GM21825 (cell line): Measurements from ENCODE around the gene DKK3.

Source experiments
- ATAC-seq: cut with Tn5 transposase; IDR thresholded peaks from one replicate; pipeline ENCODE4 v1.9.1; 2021; ENCODE audit warnings: mild to moderate bottlenecking, moderate library complexity; ENCODE audit not compliant: unreplicated experiment

DKK3 gene

GRCh38 chr11:11985016-11985715 lies 23.3 kb downstream of the DKK3 start:
- no peak for ATAC-seq

GRCh38 chr11:11984563-11984962 lies 23.9 kb downstream of the DKK3 start:
- ATAC-seq: no peak

GRCh38 chr11:11983427-11983826 lies 25.0 kb downstream of the DKK3 start:
- no peak for ATAC-seq

- ATAC-seq: no peak
These were observed 25.5 kb downstream of the DKK3 start for GRCh38 chr11:11982975-11983374.

GRCh38 chr11:11982461-11982860 lies 26.0 kb downstream of the DKK3 start:
- no peak for ATAC-seq

DNA sequence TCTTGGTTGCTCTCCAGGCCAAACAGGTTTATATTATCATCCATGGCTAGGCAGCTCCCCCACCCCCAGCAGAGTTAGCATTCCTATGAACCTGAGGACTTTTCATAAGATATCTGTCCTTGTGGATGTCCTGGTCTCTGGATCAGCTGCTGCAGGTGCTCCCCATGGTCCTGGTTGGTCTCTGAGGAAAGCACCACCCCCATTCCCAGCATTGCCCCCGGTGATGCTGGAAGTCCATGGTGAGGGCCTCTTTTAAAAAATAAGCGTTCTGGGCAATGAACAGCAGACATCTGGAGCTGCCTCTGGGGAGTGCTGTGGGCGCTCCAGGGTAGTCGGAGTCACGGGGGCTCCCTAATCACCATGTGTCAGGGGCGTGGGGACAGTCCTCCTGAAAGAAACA lies 26.6 kb downstream of the DKK3 start:
- ATAC-seq: no peak

- no peak for ATAC-seq
These were observed 27.1 kb downstream of the DKK3 start for GRCh38 chr11:11981364-11981763.

GRCh38 chr11:11980841-11981308 lies 27.6 kb downstream of the DKK3 start:
- no peak for ATAC-seq

GRCh38 chr11:11980200-11980599 lies 28.2 kb downstream of the DKK3 start:
- ATAC-seq: no peak

DNA sequence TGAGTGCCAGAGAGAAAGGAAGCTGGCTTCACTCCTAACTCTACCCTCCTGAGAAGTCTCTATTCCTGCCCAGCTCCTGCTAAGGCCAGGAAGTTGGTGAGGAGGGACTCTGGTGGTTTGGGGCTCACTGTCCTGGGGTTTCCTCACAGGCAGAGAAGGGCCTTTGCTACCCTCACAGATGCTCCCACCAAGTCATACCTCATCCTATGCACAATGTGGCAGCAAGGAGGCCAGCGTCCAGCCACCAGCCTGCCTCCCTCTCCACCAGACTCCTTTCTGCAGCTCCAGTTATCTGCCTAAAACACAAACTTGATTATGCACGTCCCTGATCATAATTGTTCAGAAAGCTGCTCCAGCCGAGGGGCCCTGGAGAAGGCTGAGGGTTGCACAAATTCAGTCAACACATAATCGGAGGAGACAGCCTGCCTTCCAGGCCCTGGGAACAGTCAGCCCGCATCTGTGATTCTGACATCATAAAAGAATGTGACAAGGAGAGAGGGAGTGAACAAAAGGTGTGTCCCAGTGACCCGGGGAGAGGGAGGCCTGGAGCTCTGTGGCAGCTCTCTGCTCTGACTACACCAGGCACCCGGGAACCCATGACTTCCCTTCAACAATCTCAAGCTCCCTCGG lies 28.8 kb downstream of the DKK3 start:
- ATAC-seq: no peak

- ATAC-seq: no peak
These were observed 29.5 kb downstream of the DKK3 start for GRCh38 chr11:11978792-11979487.

DNA sequence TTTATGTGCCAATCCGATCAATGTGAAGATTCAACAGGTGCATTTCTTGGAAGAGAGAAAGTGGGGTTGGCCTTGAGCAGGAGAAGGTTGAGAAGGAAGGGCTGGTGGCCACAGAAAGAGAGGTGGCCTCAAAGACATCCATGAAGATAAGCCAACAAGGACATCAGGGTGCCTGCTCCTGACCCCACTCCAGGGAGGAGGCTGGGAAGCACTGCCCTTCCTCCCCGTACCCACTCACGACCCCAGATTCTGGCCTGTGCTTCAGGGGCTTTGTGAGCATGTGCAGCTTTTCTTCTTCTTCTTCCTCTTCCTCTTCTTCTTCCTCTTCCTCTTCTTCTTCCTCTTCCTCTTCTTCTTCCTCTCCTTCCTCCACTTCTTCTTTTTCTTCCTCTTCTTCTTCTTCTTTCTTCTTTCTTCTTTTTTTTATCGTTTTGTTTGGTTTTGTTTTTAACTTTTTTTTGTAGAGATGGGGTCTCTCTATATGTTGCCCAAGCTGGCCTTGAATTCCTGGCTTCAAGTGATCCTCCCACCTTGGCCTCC lies 30.3 kb downstream of the DKK3 start:
- ATAC-seq: no peak

GRCh38 chr11:11977206-11977938 lies 31.1 kb downstream of the DKK3 start:
- no peak for ATAC-seq

- no peak for ATAC-seq
These were observed 31.8 kb downstream of the DKK3 start for GRCh38 chr11:11976481-11977127.

DNA sequence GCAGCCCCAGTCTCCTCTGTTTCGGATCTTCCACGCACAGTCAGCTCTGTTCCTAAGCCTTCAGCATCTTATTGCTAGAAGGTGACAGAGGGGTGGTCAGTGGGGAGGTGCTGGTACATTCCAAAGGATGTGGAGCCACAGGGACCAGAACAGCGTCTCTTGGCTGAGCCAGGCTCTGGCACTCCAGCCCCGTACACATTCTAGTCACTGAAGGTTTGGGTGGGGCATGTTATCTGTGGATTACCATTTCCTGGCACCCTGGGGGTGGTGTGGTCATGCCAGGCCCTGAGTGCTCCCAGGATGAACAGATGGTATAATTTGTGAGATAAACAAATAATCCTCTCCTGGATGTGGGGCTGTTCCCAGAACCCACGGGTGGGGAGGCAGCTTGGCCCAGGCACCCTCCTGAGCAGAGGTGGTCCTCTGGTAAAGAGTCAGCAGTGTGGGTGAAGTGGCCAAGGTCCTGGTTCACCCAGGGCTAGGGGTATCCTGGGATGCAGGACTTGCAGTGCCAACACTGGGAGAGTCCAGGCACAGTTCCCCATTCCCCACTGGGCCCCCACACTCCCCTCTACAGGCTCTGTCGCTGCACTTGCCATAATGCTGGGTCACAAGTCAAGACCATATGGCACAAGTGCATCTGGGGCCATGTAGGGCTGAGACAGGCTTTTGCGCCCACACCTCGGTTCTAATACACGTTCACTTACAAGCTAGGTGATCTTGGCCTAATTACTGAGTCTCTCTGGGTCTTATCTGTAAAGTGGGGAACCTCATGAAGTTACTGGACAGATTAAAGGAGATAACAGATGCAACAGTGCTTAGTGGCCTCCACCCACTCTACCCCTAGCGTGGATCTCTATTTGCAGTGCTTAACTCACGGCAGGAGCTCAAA lies 33.0 kb downstream of the DKK3 start:
- ATAC-seq: no peak

DNA sequence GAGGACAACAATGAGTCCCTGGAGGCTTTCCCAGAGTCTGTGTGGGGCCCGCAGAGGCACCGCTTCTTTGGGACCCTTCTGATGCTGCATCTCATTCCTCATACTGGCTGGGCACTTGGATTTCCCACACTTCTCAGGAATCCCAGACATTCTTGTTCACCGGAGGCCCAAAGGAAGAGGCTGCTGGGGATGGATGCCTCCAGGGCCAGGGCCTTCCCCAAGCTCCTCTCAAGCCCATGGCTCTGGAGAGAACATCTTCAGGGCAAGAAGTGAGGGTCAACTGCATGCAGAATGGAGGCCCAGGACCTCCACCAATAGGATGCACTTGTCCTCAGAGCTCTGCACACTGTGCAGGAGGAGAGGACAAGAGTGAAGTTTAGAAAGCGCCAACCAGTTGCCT lies 34.6 kb downstream of the DKK3 start:
- ATAC-seq: no peak

DNA sequence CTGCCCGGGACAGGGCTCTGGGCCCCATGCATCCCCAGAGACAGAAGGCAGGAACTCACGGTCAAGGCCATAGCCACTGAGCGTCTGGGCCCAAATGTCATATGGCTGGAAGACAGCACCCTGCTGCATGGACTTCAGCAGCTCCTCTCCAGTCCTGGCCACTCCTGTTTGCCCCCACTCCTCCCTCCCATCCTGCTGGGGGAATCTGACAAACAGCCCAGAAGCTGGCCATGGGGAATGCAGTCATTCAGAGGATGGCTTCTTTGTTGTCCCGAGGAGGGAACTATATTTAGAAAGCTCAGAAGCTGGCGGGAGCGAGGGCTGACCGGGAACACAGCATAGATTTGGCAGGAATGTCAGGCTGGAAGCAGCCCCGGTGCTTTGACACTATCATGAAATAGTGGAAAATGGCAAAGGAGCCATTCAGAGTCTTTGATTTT lies 35.0 kb downstream of the DKK3 start:
- no peak for ATAC-seq

GRCh38 chr11:11972730-11973341 lies 35.6 kb downstream of the DKK3 start:
- no peak for ATAC-seq

DNA sequence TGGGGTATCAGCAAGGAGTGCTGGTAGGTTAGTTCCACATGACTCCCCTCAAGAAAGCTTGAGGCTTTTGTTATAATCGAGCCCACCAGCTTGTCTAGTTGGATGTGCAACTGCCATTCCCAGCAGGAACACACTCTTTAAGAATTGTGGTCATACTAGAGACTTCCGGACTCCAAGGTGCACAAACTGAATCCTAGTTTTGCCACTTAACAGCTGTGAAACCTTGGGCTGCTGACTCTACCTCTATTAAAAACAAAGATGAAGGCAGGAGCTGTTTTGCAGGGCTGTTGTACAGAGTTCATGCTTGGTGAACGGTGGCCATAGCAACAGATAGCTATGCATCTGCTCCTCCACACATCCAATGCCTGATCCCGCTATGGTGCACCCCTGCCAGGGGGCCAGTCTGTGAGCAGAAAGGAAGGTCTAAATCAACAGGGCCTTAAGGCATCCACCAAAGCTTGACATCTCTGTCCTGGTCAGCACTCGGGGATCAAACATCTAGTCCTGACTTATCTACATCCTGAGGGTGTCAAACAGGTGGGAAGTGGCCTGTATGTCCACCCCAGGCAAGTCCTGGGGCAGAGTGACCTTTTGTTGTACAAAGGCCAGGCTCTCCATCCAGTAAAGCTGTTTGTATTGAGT lies 36.4 kb downstream of the DKK3 start:
- ATAC-seq: no peak
